Bronchial epithelial cell (primary cell): Measurements from ENCODE around the gene ZCCHC12. TPM values are rescaled to one million over a fixed set of nuclear protein-coding genes. Genes with fewer than 3 reads are reported as not detected.

Experiments
- DNase-seq: peaks from one replicate; pipeline ENCODE4 v3.0.0-alpha.2; 2010; ENCODE audit warnings: low read depth
- FAIRE-seq: peaks from 2 replicates; lab custom pipeline; 2011; peaks lifted over from hg19 to GRCh38; lab: Jason Lieb, UNC
- H3K27me3 ChIP-seq: 2 replicates; pipeline ENCODE4 v1.5.1; 2011; ENCODE audit warnings: low read length; ENCODE audit not compliant: control insufficient read depth, insufficient read depth
- H3K36me3 ChIP-seq: 2 replicates; pipeline ENCODE4 v1.5.1; 2011; ENCODE audit warnings: low read length; ENCODE audit not compliant: control insufficient read depth, insufficient read depth
- H3K4me3 ChIP-seq: 2 replicates; pipeline ENCODE4 v1.5.1; 2011; ENCODE audit warnings: mild to moderate bottlenecking, low read depth, low read length, control low read depth
- total RNA-seq: library from RNA; depleted of rRNA; stranded (reverse); fragments of >200 nt; gene quantifications from 2 replicates; pipeline ENCODE4 v1.2.1, GENCODE V29; 2014
- TF ChIP-seq, protein P1 (sequence below): IDR thresholded peaks from 2 replicates; pipeline ENCODE4 v1.5.1; 2011; ENCODE audit warnings: mild to moderate bottlenecking, moderate library complexity, low read length, control low read depth, inconsistent platforms; ENCODE audit not compliant: insufficient read depth, severe bottlenecking

The ZCCHC12 gene
- total RNA-seq, result under 0.01 TPM in 1 of 2 replicates, not detected in the other

GRCh38 chrX:118823263-118824172, at the start of gene ZCCHC12:
ZCCHC12 (plus strand) TSS chrX:118823824; CDS start chrX:118825245, 1,421 bp downstream.
- no peak within 1 kb of the TSS for H3K4me3 ChIP-seq
- no peaks in the 10 kb centered on the region for H3K36me3 ChIP-seq
- DNase-seq (peak; percentile 5), FAIRE-seq (no peak)
- H3K27me3 ChIP-seq, result peaks cover 24% of the 10 kb centered on the region
- TF ChIP-seq, protein P1, sequence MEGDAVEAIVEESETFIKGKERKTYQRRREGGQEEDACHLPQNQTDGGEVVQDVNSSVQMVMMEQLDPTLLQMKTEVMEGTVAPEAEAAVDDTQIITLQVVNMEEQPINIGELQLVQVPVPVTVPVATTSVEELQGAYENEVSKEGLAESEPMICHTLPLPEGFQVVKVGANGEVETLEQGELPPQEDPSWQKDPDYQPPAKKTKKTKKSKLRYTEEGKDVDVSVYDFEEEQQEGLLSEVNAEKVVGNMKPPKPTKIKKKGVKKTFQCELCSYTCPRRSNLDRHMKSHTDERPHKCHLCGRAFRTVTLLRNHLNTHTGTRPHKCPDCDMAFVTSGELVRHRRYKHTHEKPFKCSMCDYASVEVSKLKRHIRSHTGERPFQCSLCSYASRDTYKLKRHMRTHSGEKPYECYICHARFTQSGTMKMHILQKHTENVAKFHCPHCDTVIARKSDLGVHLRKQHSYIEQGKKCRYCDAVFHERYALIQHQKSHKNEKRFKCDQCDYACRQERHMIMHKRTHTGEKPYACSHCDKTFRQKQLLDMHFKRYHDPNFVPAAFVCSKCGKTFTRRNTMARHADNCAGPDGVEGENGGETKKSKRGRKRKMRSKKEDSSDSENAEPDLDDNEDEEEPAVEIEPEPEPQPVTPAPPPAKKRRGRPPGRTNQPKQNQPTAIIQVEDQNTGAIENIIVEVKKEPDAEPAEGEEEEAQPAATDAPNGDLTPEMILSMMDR, result no peak

GRCh38 chrX:118779581-118779980, 44.0 kb upstream of the ZCCHC12 start:
- DNase-seq (no peak), FAIRE-seq (no peak)
- TF ChIP-seq, protein P1, result no peak

GRCh38 chrX:118780509-118780908, 43.1 kb upstream of the ZCCHC12 start:
- Histone ChIP-seq H3K27me3 (no peaks in the 10 kb centered on the region), H3K4me3 (no peak overlapping the region), H3K36me3 (no peaks in the 10 kb centered on the region)
- FAIRE-seq, result no peak
- TF ChIP-seq, protein P1, result no peak
- DNase-seq, result no peak

More at GRCh38 chrX:118779581-118779980, 44.0 kb upstream of the ZCCHC12 start:
- Histone ChIP-seq H3K36me3 (no peaks in the 10 kb centered on the region), H3K4me3 (no peak overlapping the region), H3K27me3 (no peaks in the 10 kb centered on the region)

GRCh38 chrX:118780911-118781310, 42.7 kb upstream of the ZCCHC12 start:
- H3K36me3 ChIP-seq, result no peaks in the 10 kb centered on the region
- no peak overlapping the region for H3K4me3 ChIP-seq
- H3K27me3 ChIP-seq, result no peaks in the 10 kb centered on the region
- DNase-seq (no peak), FAIRE-seq (no peak)
- TF ChIP-seq, protein P1, result no peak

- Histone ChIP-seq H3K27me3 (no peaks in the 10 kb centered on the region), H3K36me3 (no peaks in the 10 kb centered on the region), H3K4me3 (no peak overlapping the region)
- FAIRE-seq (no peak), DNase-seq (no peak)
- TF ChIP-seq, protein P1, result no peak
These were observed 27.9 kb upstream of the ZCCHC12 start for GRCh38 chrX:118795528-118796280.
